LoVo (cell line): ENCODE results near the gene FBXO30.

Experiments
- DNase-seq: peaks from one replicate; pipeline ENCODE4 v3.0.0-alpha.2; 2016; ENCODE audit warnings: low spot score

Gene FBXO30, protein sequence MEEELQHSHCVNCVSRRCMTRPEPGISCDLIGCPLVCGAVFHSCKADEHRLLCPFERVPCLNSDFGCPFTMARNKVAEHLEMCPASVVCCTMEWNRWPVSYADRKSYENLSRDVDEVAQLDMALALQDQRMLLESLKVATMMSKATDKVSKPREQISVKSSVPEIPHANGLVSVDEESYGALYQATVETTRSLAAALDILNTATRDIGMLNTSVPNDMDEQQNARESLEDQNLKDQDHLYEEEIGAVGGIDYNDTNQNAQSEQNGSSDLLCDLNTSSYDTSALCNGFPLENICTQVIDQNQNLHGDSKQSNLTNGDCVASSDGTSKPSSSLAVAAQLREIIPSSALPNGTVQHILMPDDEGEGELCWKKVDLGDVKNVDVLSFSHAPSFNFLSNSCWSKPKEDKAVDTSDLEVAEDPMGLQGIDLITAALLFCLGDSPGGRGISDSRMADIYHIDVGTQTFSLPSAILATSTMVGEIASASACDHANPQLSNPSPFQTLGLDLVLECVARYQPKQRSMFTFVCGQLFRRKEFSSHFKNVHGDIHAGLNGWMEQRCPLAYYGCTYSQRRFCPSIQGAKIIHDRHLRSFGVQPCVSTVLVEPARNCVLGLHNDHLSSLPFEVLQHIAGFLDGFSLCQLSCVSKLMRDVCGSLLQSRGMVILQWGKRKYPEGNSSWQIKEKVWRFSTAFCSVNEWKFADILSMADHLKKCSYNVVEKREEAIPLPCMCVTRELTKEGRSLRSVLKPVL

DNA sequence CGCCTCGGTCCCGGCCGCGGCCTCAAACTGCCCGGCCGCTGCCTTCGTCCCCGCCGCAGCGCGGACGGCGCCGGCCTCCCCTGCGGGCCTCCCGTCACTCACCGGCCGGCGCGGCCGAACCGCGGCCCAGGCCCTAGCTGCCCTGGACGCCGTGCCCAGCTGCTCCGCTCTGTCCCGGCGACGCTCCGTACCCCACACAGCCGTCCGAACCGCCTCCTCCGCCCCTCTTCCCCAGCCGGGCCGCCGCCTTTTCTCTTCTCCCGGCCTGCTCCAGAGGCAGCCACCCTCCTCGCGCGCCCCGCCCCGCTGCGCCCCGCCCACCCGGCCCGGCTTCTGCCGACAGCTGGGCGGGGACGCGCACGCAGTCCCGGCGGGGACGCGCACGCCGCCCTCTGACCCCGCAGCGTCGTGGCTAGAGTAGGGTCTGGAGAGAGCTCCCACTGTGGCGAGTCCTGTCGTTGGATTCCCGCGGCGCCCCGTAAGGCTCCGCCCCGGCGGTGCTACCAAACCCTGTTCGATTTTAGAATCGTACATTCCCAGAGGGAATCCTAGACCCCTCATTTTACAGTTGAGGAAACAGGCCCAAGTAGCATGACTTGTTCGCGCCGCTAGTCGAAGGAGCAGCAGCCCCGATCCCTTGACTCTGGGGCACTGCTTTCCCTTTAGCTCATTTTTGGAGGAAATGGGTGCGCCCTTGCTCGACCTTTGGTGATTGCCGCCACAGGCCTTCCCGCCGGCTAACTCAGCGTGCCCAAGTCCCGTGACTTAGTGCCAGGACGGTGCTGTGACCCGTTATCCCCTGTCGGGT is at the start of gene FBXO30:
Gene FBXO30 (minus strand): TSS at position 295 of the 808 bp plus-strand sequence. CDS start 8,390 bp downstream, outside the sequence.
- peak; percentile 85 for DNase-seq

DNA sequence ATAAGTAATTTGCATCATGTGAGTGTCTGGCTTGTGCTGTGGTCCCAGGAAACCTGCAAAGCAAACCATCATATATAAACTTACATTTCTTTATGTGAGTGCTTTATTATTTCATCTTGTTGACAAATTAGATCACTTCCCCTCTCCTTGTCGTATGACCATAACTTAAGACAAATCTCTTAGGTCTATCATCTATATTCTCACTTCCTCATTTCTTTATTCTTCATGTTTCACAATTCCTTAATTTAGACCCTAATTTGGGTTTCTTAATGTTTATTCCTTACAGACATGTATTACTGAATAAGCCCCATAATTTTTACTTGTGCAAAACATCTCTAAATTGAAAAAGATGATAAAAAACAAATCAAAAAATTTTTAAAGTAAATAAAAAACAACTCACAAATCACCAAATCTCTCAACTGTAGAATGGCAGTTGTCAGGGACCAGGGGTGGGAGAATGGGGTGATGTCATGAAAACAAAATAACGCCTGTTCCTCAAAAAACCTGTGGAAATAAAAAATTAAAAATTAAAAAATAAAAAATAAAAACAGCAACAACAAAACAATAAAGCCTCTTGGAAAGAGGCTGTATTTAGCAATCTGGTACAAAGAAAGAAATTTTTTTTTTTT is 49.5 kb upstream of the FBXO30 start:
- DNase-seq: no peak

DNA sequence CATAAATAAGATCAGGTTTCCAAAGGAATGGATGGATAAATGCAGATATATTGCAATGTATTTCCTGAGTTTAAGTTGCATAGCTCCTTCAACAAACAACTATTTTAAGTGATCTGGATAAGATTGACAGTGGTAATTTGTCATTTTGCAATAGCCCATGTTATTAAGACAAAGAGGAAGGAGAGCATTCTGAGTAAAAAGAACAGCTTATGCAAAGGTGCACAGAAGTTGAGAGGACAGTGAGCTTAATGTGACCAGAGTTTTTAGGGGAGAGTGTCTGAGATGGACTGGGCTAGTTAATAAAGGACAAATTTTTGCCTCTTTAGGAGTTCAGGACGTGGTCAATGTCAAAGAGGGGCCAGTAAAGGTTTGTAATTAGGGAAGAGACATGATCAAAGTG is 48.8 kb upstream of the FBXO30 start:
- DNase-seq: no peak

GRCh38 chr6:145860562-145860961 is 46.0 kb upstream of the FBXO30 start:
- no peak for DNase-seq

DNA sequence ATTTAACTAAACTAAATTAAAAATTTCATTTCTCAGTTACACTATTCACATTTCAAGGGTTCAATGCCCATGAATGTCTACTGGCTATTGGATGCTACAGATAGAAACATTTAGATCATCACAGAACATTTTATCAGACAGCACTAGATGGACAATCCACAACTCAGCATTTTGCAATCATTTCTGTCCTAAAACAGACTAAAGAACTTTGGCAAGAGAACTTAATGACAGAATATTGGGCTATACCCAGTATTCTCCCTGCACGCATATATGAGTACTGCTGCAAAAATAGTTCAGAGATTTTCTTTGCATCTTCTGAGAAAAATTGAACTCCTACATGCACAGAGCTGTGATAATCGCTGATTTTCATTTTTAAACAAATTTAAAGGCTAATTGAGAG is 36.1 kb upstream of the FBXO30 start:
- no peak for DNase-seq

DNA sequence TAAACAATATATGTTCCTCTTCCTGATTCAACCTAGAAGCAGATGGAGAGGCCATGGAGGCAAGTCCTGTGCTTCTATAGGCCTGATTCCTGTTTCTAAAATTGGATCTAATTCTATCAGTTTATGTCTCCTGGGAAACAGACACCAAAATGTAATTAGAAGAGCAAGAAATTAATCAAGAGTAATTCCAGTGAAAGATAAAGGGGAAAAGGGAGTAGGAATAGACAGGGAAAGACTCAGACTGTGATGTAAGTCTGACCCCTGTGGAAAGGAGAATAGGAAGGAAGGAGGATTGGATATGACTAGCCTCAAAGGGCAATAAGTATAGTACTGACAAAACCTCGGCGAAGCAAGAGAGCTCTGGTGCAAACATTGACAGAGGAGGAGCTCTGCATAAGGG is 33.9 kb upstream of the FBXO30 start:
- no peak for DNase-seq

GRCh38 chr6:145845557-145845956 is 31.0 kb upstream of the FBXO30 start:
- no peak for DNase-seq

DNA sequence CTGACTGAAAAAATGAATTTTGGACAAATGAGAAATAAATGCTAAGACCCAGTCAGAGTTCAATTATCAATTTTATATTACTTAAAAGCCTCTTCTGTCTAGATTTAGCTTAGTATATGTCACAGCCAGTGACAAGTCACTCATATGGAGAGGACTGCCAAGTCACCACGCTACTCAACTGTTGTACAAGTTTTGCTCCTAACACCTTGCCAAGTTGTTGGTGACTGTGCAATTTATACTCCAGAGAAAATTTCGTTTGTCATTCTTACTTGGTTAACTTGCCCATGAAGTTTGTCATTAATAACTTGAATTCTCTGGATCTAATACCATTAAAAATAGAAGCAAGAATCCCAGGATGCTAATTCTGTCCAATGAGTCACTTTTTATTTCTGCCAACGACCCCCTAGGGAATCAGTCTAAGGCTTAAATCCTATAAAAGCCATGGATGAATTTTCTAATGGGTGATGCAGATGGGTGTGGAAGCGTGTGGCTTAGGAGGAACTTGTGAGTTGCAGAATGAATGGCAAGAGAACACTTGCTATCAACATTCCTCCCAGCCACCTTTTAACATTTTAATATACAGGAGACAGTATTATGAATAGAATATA is 30.4 kb upstream of the FBXO30 start:
- DNase-seq: no peak

- no peak for DNase-seq
Measured at GRCh38 chr6:145842693-145843546, 28.3 kb upstream of the FBXO30 start.

DNA sequence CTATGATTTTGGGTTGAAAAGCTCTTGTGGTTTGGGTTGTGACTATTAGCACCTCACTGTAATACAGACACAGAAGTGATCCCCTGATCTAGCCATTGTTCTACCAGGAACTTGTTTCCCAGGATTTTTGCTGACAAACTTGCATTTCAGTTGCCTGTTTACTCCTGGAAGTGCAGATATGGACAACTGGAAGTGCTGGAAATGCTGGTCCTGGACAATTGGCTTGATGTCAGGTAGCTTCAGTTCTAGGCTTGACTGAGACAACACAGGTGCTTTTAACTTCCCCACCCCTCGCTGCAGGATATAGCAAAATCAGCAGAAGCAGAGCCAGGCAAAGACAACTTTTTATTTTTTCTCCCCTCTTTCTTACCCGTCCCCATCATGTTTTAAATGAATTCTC is 27.1 kb upstream of the FBXO30 start:
- DNase-seq: no peak

- DNase-seq: no peak
Measured at GRCh38 chr6:145839653-145840052, 25.1 kb upstream of the FBXO30 start.

DNA sequence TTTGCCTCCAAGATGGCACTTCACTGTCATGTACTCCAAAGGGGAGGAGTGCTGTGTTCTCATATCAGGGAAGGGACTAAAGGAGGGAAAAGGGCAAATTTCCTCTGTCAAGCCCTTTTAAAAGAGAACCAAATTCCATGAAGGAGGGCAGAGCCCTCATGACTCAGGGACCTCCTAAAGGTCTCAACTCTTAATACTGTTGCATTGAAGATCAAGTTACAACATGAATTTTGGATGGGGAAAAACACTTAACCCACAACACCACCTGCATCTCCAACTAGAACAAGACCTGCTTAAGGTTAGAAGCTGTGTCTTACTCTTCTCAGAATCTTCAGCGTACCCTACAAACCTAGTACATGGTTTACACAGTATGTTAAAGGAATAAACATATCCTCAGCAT is 23.7 kb upstream of the FBXO30 start:
- DNase-seq: no peak

DNA sequence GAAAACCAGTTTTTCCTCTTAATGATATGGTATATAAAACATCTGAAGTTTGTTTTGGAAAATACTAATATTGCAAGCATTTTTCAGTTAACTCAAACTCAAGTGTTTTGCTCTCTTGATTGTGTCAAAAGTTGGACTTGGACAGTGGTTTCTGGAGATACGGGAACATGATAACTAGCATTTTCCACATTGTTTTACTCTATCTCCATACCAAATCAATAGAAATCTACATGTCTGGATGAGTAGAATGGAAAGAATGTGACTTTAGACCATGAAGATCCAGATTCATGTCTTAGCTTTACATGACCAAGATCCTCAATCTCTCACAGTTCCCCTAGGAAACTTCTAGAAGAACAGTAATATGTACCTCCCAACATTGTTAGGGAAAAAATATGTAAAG is 22.2 kb upstream of the FBXO30 start:
- DNase-seq: no peak

GRCh38 chr6:145836170-145836569 is 21.6 kb upstream of the FBXO30 start:
- DNase-seq: no peak

- peak; percentile 11 for DNase-seq
Measured at GRCh38 chr6:145830612-145831011, 16.0 kb upstream of the FBXO30 start.

DNA sequence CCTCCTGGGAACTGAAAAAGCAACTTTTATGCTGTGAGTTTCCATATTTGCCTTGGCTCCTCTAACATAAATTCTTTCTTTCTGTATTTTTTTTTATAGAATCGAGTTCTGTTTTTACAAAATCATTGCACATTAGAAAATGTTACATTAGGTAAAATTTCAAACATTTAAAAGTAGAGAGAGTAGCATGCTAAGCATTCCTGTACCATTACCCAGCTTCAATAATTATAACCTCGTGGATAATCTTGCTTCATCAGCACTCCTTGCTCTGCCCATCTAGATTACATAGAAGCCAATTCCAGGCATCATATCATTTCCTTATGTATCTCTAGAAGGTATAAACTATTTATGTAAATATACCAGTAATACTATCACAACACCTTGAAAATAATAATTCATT is 15.4 kb upstream of the FBXO30 start:
- DNase-seq: no peak

- no peak for DNase-seq
Measured at GRCh38 chr6:145829102-145829501, 14.5 kb upstream of the FBXO30 start.

DNA sequence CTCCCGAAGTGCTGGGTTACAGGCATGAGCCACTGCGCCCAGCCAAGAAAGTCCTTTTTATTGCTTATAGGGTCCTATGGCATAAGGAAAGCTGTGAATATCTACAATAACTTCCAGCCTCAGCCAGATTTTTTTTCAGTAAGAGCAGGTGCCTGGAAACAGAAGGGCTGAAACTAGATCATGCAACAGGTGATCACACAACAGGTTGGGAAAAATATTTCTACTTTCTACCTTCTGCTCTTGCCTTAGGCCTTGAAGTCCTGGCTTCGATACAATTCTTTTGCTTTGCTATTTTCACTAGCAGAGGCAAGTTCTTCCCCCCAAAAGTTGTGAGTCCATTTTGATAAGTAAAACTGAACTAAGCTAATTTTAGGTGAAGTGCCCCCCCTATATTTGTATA is 9.7 kb upstream of the FBXO30 start:
- DNase-seq: no peak

GRCh38 chr6:145823328-145823944 is 8.8 kb upstream of the FBXO30 start:
- DNase-seq: no peak

DNA sequence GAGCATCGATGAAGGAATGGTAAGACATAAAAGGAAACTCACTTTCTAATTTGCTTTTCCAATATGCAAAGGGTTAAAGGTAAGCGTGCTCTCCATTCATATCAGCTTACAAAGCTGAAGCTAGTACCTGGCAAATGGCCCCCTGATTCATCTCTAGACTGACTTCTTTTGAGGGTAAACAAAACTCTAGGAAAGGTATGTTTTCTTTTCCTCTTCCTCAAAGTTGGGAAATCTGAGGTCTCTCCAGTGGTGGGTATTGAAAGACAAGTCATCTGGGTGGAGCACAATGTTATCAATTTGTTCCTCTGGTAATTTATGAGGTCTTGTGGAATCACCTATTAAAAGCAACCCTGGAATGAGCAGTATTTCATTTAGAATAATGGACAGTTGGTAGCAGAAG is 7.9 kb upstream of the FBXO30 start:
- no peak for DNase-seq
